NOMO-1 treated with DMSO at 0.1 percent for 48 hours (cell line): ENCODE measurements around the gene COG7.
"Not testable (repeated sequence)": the region's sequence is repeated elsewhere in the genome, so short reads cannot be mapped to it uniquely, and the experiment has no call there.

Experiments
- DNase-seq: peaks from one replicate; lab custom pipeline; 2025; ENCODE audit not compliant: unreplicated experiment; lab: John Stamatoyannopoulos, UW

COG7 gene

GRCh38 chr16:23452572-23453337 is at the start of gene COG7:
Gene COG7, minus strand, starts transcription at chr16:23453189. Its CDS starts 195 bp downstream, at chr16:23452994.
- peak; percentile 82 for DNase-seq

GRCh38 chr16:23502466-23502865 is 49.5 kb upstream of the COG7 start:
- no peak for DNase-seq

GRCh38 chr16:23501291-23501690 is 48.3 kb upstream of the COG7 start:
- DNase-seq: no peak

GRCh38 chr16:23500862-23501225 is 47.9 kb upstream of the COG7 start:
- DNase-seq: peak; percentile 15

GRCh38 chr16:23500212-23500861 is 47.3 kb upstream of the COG7 start:
- no peak for DNase-seq

GRCh38 chr16:23499801-23500200 is 46.8 kb upstream of the COG7 start:
- DNase-seq: no peak

- DNase-seq: no peak
These were observed 45.9 kb upstream of the COG7 start for GRCh38 chr16:23498863-23499262.

GRCh38 chr16:23497543-23497868 is 44.5 kb upstream of the COG7 start:
- DNase-seq: no peak

GRCh38 chr16:23496821-23497542 is 44.0 kb upstream of the COG7 start:
- no peak for DNase-seq

GRCh38 chr16:23495671-23496070 is 42.7 kb upstream of the COG7 start:
- no peak for DNase-seq

- DNase-seq: no peak
These were observed 41.2 kb upstream of the COG7 start for GRCh38 chr16:23494188-23494587.

- no peak for DNase-seq
These were observed 38.8 kb upstream of the COG7 start for GRCh38 chr16:23491490-23492391.

- no peak for DNase-seq
These were observed 33.5 kb upstream of the COG7 start for GRCh38 chr16:23486480-23486879.

- DNase-seq: no peak
These were observed 32.9 kb upstream of the COG7 start for GRCh38 chr16:23485841-23486240.

- DNase-seq: no peak
These were observed 32.2 kb upstream of the COG7 start for GRCh38 chr16:23485257-23485614.

GRCh38 chr16:23484510-23485256 is 31.7 kb upstream of the COG7 start:
- no peak for DNase-seq

GRCh38 chr16:23483492-23483891 is 30.5 kb upstream of the COG7 start:
- not testable (repeated sequence) for DNase-seq

GRCh38 chr16:23482778-23483177 is 29.8 kb upstream of the COG7 start:
- no peak for DNase-seq

GRCh38 chr16:23480257-23480656 is 27.3 kb upstream of the COG7 start:
- no peak for DNase-seq

GRCh38 chr16:23479138-23479537 is 26.1 kb upstream of the COG7 start:
- DNase-seq: no peak

- DNase-seq: no peak
These were observed 25.6 kb upstream of the COG7 start for GRCh38 chr16:23478566-23478965.
